HL-60/S4 (cell line): ENCODE measurements around the gene GNG13.
"Not testable (repeated sequence)": the region's sequence is repeated elsewhere in the genome, so short reads cannot be mapped to it uniquely, and the experiment has no call there.

ENCODE experiments used
- in situ Hi-C: fragments of 300-500 bp; cut with MboI; formaldehyde crosslinking; loops from 2 replicates; pipeline ENCODE4 v1.14.3; 2022; ENCODE audit warnings: low sequenced_read_pairs

The GNG13 gene

GRCh38 chr16:781346-782010 is 19.1 kb downstream of the GNG13 start:
- in situ Hi-C loops, result no loop called here

- in situ Hi-C loops, result no loop called here
Observed at GRCh38 chr16:780296-780695, 20.2 kb downstream of the GNG13 start.

DNA sequence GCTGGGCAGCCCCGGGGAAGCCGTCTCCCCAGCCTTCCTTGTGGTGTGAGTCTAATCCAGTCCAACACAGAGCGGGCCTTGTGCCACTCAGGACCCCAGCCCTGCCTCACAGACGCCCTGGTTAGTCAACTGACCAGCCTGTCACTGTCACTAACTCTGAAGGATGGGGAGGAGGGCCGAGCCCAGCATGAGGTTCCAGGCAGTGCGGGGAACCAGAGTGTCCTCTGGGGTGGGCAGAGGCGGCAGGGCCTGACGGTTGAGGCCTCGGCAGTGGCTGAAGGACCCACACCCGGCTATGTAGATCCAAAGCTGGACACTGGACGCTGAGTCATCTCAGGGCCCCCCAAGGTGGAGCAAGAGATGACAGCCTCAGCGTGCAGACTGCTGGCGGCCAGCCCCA is 21.0 kb downstream of the GNG13 start:
- in situ Hi-C loops, result no loop called here

DNA sequence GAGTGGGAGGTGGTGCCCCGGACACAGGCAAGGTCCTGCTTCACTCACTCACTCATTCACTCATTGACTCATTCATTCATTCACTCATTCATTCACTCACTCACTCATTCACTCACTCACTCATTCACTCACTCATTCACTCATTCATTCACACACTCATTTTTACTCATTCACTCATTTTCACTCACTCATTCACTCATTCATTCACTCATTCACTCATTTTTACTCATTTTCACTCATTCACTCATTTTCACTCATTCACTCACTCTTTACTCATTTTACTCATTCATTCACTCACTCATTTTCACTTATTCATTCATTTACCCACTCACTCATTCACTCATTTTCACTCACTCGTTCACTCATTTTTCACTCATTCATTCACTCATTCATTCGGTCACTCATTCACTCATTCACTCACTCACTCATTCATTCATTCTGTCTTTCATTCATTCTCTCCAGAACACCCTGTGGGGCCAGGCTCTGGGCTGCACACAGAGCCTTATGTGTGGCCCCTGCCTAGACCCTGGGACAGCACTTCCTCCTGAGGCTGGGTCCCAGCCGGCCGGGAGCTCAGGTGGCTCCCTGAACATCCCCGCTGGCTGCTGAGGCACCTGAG is 21.5 kb downstream of the GNG13 start:
- in situ Hi-C loops, result no loop called here

DNA sequence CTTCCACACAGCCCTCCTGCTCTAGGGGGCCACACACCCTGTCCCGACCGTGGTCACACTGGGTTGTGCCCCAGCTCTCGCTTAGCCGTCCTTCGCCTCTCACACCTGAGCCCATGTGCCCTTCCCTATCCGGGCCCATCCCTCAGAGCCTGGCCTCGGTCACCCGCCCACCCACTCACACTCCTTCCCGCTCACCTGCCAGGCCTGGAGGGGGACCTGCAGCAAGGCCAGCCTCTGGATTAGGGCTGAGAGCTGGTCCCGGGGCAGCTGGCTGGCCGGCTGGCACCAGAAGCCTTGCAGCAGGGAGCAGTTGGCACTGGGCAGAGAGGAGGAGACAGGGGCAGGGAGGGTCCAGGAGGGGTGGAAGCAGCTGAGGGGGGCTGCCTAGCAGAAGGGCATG is 22.1 kb downstream of the GNG13 start:
- in situ Hi-C loops, result no loop called here

DNA sequence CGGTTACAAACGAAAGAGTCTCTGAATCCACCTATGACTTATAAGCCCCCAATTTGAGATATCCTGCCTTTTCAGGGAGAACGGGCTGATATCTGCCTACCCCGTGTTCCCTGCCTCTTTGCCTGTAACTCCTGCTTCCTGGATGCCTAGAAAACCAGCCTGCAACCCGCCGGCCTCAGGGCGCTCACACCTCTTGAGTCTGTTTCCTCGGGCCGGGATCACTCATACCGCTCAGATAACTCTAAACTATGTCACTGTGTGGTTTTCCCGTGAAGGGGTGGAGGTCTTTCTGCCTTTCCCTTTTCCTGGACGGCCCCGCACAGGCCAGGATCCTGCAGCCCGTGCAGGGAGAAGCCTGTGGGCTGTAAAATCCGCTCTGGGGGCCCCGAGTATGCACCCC is 22.7 kb downstream of the GNG13 start:
- in situ Hi-C loops, result no loop called here

- in situ Hi-C loops, result no loop called here
Observed at GRCh38 chr16:776824-777223, 23.7 kb downstream of the GNG13 start.

GRCh38 chr16:776298-776697 is 24.2 kb downstream of the GNG13 start:
- in situ Hi-C loops, result not testable (repeated sequence)

- in situ Hi-C loops, result no loop called here
Observed at GRCh38 chr16:775236-775796, 25.2 kb downstream of the GNG13 start.

- in situ Hi-C loops, result no loop called here
Observed at GRCh38 chr16:774086-775001, 26.2 kb downstream of the GNG13 start.

- in situ Hi-C loops, result no loop called here
Observed at GRCh38 chr16:772959-773358, 27.6 kb downstream of the GNG13 start.

GRCh38 chr16:770411-770810 is 30.1 kb downstream of the GNG13 start:
- in situ Hi-C loops, result no loop called here

DNA sequence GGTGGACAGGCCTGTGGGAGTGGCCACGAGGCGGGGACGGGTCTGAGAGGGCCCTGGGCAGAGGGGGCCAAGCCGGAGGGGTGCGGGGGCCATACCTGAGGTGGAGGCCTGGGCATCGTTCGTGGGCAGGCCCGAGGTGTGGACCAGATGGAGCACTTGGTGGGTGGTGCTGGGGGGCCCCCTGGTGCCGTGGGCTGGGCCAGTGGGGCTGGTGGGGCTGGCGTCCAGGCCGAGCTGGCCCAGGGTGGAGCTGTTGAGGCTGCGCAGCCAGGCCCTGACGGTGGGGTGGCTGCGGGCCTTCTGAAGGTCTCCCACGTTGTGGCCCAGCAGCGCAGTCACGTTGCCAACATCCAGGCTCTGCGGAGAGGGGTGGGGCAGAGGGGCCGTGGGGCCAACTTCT is 30.6 kb downstream of the GNG13 start:
- in situ Hi-C loops, result no loop called here

DNA sequence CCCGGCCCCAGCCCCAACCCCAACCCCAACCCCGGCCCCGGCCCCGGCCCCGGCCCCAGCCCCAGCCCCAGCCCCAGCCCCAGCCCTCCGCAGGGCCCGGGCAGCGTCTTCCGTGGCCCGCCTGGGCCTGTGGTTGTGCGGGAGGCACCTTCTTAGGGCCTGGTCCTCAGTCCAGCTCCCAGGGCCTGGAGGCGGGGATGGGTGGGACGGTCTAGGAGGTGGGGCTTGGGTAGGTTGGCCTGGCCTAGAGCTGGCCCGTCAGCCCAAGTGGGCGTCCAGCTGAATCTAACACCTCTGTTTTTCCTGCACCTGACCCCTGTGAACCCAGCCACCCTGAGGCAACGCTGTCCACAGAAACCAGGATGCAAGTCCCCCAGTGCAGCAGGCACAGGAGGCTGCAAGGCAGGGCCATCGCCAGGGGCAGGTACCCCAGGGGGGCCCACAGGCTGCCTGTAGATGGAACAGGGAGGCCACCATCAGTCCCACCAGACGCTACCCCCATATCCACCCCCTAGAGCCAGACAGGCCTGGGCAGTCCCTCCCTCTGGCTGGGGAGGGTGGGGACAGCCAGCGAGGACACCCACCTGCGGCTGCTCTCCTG is 31.2 kb downstream of the GNG13 start:
- in situ Hi-C loops, result no loop called here

DNA sequence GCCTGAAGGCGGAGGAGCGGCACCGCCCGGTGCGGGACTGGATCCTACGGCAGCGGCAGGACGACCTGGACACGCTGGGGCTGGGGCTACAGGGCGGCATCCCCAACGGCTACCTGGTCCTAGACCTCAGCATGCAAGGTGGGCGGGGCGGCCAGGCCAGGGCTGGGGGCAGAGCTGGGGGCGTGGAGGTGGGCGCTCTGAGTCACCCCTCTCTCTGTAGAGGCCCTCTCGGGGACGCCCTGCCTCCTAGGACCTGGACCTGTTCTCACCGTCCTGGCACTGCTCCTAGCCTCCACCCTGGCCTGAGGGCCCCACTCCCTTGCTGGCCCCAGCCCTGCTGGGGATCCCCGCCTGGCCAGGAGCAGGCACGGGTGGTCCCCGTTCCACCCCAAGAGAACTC is 32.1 kb downstream of the GNG13 start:
- in situ Hi-C loops, result no loop called here

DNA sequence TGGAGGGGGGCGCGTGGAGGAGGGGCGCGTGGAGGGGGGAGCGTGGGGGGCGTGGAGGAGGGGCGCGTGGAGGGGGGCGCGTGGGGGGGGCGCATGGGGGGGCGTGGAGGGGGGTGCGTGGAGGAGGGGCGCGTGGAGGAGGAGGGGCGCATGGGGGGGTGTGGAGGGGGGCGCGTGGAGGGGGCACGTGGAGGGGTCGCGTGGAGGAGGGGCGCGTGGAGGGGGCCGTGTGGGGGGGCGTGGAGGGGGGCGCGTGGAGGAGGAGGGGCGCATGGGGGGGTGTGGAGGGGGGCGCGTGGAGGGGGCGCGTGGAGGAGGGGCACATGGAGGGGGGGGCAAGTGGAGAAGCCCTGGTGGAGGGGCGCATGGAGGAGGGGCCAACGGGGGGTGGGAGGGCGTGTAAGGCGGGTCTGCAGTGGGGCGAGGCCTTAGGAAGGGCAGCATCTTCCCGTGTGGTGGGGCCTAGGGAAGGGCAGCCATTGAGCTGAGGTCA is 32.7 kb downstream of the GNG13 start:
- in situ Hi-C loops, result no loop called here

DNA sequence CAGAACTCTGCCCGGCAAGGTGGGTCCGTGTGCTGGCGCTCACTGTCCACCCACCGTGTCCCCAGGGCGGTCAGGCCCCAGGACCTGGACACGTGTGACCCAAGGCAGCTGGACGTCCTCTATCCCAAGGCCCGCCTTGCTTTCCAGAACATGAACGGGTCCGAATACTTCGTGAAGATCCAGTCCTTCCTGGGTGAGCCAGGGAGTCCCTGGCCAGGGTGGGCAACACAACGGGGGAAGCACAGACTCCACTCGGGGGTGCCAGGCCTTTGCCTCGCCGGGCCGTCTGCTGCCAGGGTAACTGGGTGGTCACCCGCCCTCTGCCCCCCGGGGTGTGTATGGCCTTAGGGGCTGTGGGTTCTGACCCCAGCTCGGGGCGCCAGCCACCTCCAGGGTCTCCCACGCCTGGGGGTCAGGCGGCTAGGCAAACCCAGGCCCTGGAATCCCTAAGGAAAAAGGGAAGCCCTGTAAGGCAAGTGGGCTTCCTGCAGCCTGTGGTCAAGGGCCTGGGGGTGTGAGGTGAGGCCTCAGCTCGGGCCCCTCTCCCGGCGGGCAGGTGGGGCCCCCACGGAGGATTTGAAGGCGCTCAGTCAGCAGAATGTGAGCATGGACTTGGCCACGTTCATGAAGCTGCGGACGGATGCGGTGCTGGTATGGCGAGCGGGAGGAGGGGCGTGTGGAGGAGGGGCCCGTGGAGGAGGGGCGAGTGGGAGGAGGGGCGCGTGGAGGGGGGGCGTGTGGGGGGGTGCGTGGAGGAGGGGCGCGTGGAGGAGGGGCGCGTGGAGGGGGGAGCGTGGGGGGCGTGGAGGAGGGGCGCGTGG is 33.5 kb downstream of the GNG13 start:
- in situ Hi-C loops, result no loop called here

DNA sequence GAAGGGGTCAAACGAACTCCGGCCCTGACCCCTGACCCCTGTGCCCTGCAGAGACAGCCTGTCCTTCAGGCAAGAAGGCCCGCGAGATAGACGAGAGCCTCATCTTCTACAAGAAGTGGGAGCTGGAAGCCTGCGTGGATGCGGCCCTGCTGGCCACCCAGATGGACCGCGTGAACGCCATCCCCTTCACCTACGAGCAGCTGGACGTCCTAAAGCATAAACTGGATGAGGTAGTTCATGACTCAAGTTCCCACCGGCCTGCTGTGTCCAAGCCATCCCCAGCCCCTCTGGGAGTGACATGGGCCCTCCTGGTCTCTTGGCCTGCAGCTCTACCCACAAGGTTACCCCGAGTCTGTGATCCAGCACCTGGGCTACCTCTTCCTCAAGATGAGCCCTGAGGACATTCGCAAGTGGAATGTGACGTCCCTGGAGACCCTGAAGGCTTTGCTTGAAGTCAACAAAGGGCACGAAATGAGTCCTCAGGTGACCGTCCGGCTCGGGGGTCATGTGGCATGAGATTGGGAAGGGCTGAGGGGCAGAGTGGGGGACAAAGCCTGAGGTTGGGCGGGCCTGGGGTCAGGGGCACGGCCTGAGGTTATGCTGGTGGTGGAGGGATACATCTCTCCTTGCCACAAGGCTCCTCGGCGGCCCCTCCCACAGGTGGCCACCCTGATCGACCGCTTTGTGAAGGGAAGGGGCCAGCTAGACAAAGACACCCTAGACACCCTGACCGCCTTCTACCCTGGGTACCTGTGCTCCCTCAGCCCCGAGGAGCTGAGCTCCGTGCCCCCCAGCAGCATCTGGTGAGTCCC is 34.3 kb downstream of the GNG13 start:
- in situ Hi-C loops, result no loop called here

- in situ Hi-C loops, result no loop called here
Observed at GRCh38 chr16:765488-765865, 35.1 kb downstream of the GNG13 start.
